Bronchial epithelial cell (primary cell): ENCODE results near the gene TASOR. TPM values are rescaled to one million over a fixed set of nuclear protein-coding genes. Genes with fewer than 3 reads are reported as not detected.
"Not testable (repeated sequence)": the region's sequence is repeated elsewhere in the genome, so short reads cannot be mapped to it uniquely, and the experiment has no call there.

Experiments used
- DNase-seq: peaks from one replicate; pipeline ENCODE4 v3.0.0-alpha.2; 2010; ENCODE audit warnings: low read depth
- FAIRE-seq: peaks from 2 replicates; lab custom pipeline; 2011; peaks lifted over from hg19 to GRCh38; lab: Jason Lieb, UNC
- H3K27me3 ChIP-seq: 2 replicates; pipeline ENCODE4 v1.5.1; 2011; ENCODE audit warnings: low read length; ENCODE audit not compliant: control insufficient read depth, insufficient read depth
- H3K36me3 ChIP-seq: 2 replicates; pipeline ENCODE4 v1.5.1; 2011; ENCODE audit warnings: low read length; ENCODE audit not compliant: control insufficient read depth, insufficient read depth
- H3K4me3 ChIP-seq: 2 replicates; pipeline ENCODE4 v1.5.1; 2011; ENCODE audit warnings: mild to moderate bottlenecking, low read depth, low read length, control low read depth
- CTCF ChIP-seq: IDR thresholded peaks from 2 replicates; pipeline ENCODE4 v1.5.1; 2011; ENCODE audit warnings: mild to moderate bottlenecking, moderate library complexity, low read length, control low read depth, inconsistent platforms; ENCODE audit not compliant: insufficient read depth, severe bottlenecking
- total RNA-seq: library from RNA; depleted of rRNA; stranded (reverse); fragments of >200 nt; gene quantifications from 2 replicates; pipeline ENCODE4 v1.2.1, GENCODE V29; 2014

The TASOR gene, protein sequence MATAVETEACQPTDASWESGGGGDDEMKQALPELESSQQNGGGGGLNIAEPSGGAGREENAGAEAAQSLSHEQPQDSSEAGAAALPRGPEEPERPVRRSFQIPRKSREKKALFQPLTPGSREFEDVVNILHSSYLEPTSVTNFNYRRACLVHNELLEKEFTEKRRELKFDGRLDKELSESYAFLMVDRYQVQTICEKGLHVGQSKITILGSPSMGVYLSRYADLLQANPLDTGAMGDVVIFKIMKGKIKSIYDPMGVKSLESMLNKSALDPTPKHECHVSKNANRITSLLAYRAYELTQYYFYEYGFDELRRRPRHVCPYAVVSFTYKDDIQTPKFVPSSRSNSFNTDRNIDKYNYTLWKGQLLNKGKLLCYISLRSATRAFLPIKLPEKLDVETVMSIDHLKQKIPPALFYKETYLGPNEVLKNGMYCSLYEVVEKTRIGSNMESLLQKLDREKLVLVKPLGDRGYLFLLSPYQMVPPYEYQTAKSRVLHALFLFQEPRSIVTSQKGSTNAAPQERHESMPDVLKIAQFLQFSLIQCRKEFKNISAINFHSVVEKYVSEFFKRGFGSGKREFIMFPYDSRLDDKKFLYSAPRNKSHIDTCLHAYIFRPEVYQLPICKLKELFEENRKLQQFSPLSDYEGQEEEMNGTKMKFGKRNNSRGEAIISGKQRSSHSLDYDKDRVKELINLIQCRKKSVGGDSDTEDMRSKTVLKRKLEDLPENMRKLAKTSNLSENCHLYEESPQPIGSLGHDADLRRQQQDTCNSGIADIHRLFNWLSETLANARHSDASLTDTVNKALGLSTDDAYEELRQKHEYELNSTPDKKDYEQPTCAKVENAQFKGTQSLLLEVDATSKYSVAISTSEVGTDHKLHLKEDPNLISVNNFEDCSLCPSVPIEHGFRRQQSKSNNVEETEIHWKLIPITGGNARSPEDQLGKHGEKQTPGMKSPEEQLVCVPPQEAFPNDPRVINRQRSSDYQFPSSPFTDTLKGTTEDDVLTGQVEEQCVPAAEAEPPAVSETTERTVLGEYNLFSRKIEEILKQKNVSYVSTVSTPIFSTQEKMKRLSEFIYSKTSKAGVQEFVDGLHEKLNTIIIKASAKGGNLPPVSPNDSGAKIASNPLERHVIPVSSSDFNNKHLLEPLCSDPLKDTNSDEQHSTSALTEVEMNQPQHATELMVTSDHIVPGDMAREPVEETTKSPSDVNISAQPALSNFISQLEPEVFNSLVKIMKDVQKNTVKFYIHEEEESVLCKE (N-terminal part only)
- 45.0 and 49.4 TPM in 2 replicates for total RNA-seq

DNA sequence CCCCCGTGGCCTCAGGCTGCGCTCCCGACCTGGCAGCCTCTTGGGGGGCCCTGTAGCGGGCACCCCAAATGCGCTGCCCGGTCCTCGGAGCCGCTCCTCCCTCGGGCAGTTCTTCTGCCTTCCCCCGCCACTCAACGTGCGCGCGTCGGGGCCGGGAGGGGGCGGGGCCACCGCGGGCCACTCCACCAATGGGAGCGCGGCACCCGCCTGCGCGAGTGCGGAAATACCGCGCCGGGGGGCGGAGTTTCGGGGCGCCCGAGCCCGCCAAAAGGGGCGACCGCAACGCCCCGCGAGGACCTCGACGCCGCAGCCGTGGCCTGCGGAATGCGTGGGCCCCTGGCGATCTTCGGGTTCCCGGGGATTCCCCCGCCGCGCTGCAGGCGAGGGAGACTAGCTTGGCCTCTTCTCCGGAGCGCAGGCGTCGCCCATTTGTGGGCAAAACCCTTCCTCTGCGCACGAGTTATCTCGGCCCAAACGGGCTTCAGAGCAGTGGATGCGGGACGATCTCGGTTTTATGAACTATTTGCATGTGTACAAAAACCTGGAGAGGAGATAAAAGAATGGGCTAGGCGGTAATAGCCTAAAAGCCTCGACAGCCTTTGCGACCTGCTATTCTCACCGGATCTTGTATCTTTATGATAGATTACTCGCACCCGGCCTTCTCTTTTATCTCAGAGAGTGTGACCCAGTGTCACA, at the start of gene TASOR:
TSS of gene TASOR (minus strand) at position 144 of the 696 bp plus-strand sequence. CDS start 259 bp downstream, outside the sequence.
- peak; percentile 28 for DNase-seq
- H3K36me3 ChIP-seq: no peaks in the 10 kb centered on the region
- FAIRE-seq: no peak
- no peaks in the 10 kb centered on the region for H3K27me3 ChIP-seq
- no peak for TF ChIP-seq CTCF
- peak within 1 kb of the TSS; percentile 93 for H3K4me3 ChIP-seq

DNA sequence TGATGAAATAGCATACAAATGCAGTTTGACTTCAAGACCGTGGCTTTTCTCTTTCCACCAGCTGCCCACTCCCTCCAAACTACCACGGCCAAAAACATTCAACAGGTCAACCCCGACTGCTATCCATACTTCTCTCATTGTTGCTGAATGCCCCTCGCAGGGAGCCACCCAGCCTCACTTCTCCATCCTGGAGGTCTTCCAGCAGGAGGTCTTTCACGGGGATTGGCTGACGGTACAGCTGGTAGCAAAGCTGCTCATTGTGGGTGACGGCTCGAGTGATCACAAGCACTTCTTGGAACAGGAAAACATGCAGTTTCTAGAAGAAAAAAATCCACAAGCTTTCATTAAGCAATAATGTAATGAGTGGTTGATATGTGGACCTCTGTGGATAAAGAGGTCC, 49.0 kb upstream of the TASOR start:
- H3K4me3 ChIP-seq: no peak overlapping the region
- FAIRE-seq (no peak), DNase-seq (no peak)
- no peak for TF ChIP-seq CTCF
- no peaks in the 10 kb centered on the region for H3K27me3 ChIP-seq
- peaks cover 9% of the 10 kb centered on the region for H3K36me3 ChIP-seq

- no peak overlapping the region for H3K4me3 ChIP-seq
- no peak for TF ChIP-seq CTCF
- FAIRE-seq (no peak), DNase-seq (no peak)
- H3K36me3 ChIP-seq: peaks cover 7% of the 10 kb centered on the region
- no peaks in the 10 kb centered on the region for H3K27me3 ChIP-seq
Measured at GRCh38 chr3:56725175-56725574, 42.1 kb upstream of the TASOR start.

DNA sequence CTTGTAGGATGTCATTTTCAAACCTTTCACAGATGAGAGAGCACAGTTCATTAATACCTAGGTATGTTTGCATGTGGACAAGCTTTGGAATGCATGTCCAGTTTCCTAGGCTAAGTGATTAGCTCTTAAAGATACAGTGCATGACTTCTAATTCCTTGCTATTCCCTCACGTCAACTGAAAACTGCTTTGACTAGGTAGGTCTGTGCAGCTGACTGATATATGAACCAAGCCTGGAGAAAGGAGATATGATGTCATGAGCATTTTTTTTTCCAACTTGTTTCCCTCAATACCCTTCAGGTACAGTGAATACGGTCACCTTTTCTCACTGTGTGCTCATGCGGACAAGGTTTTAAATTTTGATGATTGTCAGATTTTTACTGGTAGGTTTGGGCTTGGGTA, 41.6 kb upstream of the TASOR start:
- Histone ChIP-seq H3K36me3 (peaks cover 7% of the 10 kb centered on the region), H3K27me3 (no peaks in the 10 kb centered on the region), H3K4me3 (no peak overlapping the region)
- FAIRE-seq (peak; percentile 43), DNase-seq (no peak)
- no peak for TF ChIP-seq CTCF

DNA sequence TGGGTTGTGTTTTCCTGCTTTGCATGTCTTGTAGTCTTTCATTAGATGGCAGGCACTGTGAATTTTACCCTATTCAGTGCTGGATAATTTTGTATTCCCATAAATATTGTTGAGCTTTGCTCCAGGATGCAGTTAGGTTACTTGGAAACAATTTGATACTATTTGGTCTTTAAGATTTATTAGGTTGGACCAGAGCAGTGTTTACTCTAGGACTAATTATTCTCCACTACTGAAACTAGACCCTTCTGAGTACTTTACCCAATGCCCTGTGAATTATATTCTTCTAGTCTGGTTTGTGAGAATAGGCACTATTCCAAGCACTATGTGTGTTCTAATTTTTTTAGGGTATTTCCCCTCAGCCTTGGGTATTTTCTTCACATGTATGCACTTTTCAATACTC, 37.8 kb upstream of the TASOR start:
- Histone ChIP-seq H3K4me3 (no peak overlapping the region), H3K36me3 (no peaks in the 10 kb centered on the region), H3K27me3 (no peaks in the 10 kb centered on the region)
- DNase-seq (no peak), FAIRE-seq (no peak)
- TF ChIP-seq CTCF: no peak

DNA sequence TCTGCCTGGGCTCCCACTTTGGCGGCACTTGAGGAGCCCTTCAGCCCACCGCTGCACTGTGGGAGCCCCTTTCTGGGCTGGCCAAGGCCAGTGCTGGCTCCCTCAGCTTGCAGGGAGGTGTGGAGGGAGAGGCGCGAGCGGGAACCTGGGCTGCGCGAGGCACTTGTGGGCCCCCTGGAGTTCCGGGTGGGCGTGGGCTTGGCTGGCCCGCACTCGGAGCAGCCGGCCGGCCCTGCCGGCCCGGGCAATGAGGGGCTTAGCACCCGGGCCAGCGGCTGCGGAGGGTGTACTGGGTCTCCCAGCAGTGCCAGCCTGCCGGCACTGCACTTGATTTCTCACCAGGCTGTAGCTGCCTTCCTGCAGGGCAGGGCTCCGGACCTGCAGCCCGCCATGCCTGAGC, 35.7 kb upstream of the TASOR start:
- not testable (repeated sequence) for H3K4me3 ChIP-seq, FAIRE-seq, H3K27me3 ChIP-seq, H3K36me3 ChIP-seq, DNase-seq
